B cell (primary cell): ENCODE measurements around the gene FAM184A. TPM values are rescaled to one million over a fixed set of nuclear protein-coding genes. Genes with fewer than 3 reads are reported as not detected.

Experiments used
- ATAC-seq: fragments of 200-7000 bp; cut with Tn5 transposase; one replicate; pipeline ENCODE4 v1.10.0; 2021; ENCODE audit warnings: low read depth, mild to moderate bottlenecking, moderate number of reproducible peaks, moderate library complexity
- CTCF ChIA-PET: fragments of 350-600 bp; sonication (Branson Sonifier 250); formaldehyde crosslinking; loops from one replicate; lab custom pipeline; 2021; ENCODE audit warnings: antibody characterized with exemption, inconsistent platforms; lab: Charles Lee
- POLR2A ChIA-PET: fragments of 350-600 bp; sonication (Branson Sonifier 250); formaldehyde crosslinking; loops from one replicate; lab custom pipeline; 2021; ENCODE audit warnings: antibody characterized with exemption; lab: Charles Lee
- DNase-seq: peaks from one replicate; pipeline ENCODE4 v3.0.0; 2013
- H2AFZ ChIP-seq: 2 replicates; pipeline ENCODE4 v1.6.1; 2012; ENCODE audit warnings: mild to moderate bottlenecking, low read depth, low read length; ENCODE audit not compliant: insufficient read depth, poor library complexity, severe bottlenecking
- H3K27ac ChIP-seq, 2 donors: 1 replicate in 1 of 2; 2 replicates in 1 of 2; pipeline ENCODE4 v1.5.1; 2012 to 2013; ENCODE audit warnings: low read length in 2 of 2, mild to moderate bottlenecking in 2 of 2, moderate library complexity in 1 of 2
- H3K27me3 ChIP-seq, 4 experiments: fragments of 200-600 bp in 1 of 4; sonication (generic) in 1 of 4; replicated peaks in 1 of 4; 1 replicate in 2 of 4; 2 replicates in 2 of 4; pipeline versions ENCODE4 v1.6.1 to v1.7.0; 2013 to 2016; ENCODE audit warnings: low read length in 3 of 4, mild to moderate bottlenecking in 2 of 4, mixed read lengths in 1 of 4, moderate library complexity in 1 of 4; ENCODE audit not compliant: insufficient read depth in 4 of 4, control insufficient read depth in 3 of 4; ENCODE audit errors: control extremely low read depth in 1 of 4
- H3K36me3 ChIP-seq, 2 experiments: replicated peaks in 1 of 2; 1 replicate in 1 of 2; 2 replicates in 1 of 2; pipeline versions ENCODE4 v1.6.1 to v1.7.1; 2013; ENCODE audit warnings: low read length in 1 of 2; ENCODE audit not compliant: insufficient read depth in 2 of 2, control insufficient read depth in 1 of 2; ENCODE audit errors: control extremely low read depth in 1 of 2, extremely low read depth in 1 of 2
- H3K4me1 ChIP-seq, 2 donors: fragments of 200-600 bp in 1 of 2; sonication (generic) in 1 of 2; 1 replicate in 1 of 2; 2 replicates in 1 of 2; pipeline versions ENCODE4 v1.5.1 to v1.6.1; 2013 to 2017; ENCODE audit warnings: low read length in 2 of 2; ENCODE audit not compliant: control insufficient read depth in 2 of 2, insufficient read depth in 2 of 2
- H3K4me2 ChIP-seq: replicated peaks from 2 replicates; pipeline ENCODE3; 2012; ENCODE audit warnings: mild to moderate bottlenecking, low read depth, low read length; ENCODE audit not compliant: poor library complexity, severe bottlenecking
- H3K4me3 ChIP-seq, 5 experiments: fragments of 200-600 bp in 1 of 5; sonication (generic) in 1 of 5; 1 replicate in 3 of 5; 2 replicates in 2 of 5; pipeline versions ENCODE4 v1.5.1 to v1.7.0; 2011 to 2016; ENCODE audit warnings: low read length in 4 of 5, mild to moderate bottlenecking in 4 of 5, low read depth in 2 of 5, control low read depth in 1 of 5, moderate library complexity in 1 of 5; ENCODE audit not compliant: insufficient read depth in 1 of 5; ENCODE audit errors: control extremely low read depth in 1 of 5, extremely low read depth in 1 of 5
- H3K79me2 ChIP-seq: fragments of 200-600 bp; sonication (generic); one replicate; pipeline ENCODE4 v1.6.0; 2016; ENCODE audit warnings: low read length; ENCODE audit not compliant: control insufficient read depth, insufficient read depth
- H3K9ac ChIP-seq: fragments of 200-600 bp; sonication (generic); 2 replicates; pipeline ENCODE4 v1.6.1; 2017; ENCODE audit warnings: mild to moderate bottlenecking, low read length, moderate library complexity
- H3K9me3 ChIP-seq, 3 donors: one replicate each; pipeline versions ENCODE4 v1.6.1 to v1.7.1; 2013; ENCODE audit warnings: low read length in 2 of 3; ENCODE audit not compliant: control insufficient read depth in 2 of 3, insufficient read depth in 1 of 3; ENCODE audit errors: control extremely low read depth in 1 of 3
- H4K20me1 ChIP-seq: 2 replicates; pipeline ENCODE4 v1.6.0; 2012; ENCODE audit warnings: mild to moderate bottlenecking, low read length; ENCODE audit not compliant: insufficient read depth, control insufficient read depth, poor library complexity, severe bottlenecking
- H3K27ac Mint-ChIP-seq: one replicate; pipeline ENCODE4 v1.8.0; 2021; ENCODE audit warnings: mixed read lengths
- H3K27me3 Mint-ChIP-seq: one replicate; pipeline ENCODE4 v1.8.0; 2021; ENCODE audit warnings: mixed read lengths
- H3K4me1 Mint-ChIP-seq: one replicate; pipeline ENCODE4 v1.8.0; 2021; ENCODE audit warnings: mixed read lengths
- H3K4me3 Mint-ChIP-seq: one replicate; pipeline ENCODE4 v1.8.0; 2021; ENCODE audit warnings: mixed read lengths
- H3K9me3 Mint-ChIP-seq: one replicate; pipeline ENCODE4 v1.8.0; 2022; ENCODE audit warnings: mixed read lengths; ENCODE audit not compliant: insufficient read depth
- CTCF ChIP-seq: fragments of 200-600 bp; IDR thresholded peaks from one replicate; pipeline ENCODE4 v1.8.0; 2022; ENCODE audit warnings: antibody characterized with exemption, mild to moderate bottlenecking
- EZH2 ChIP-seq: IDR thresholded peaks from 2 replicates; pipeline ENCODE4 v1.6.1; 2012; ENCODE audit warnings: borderline replicate concordance, low read depth, mild to moderate bottlenecking, moderate library complexity, low read length; ENCODE audit not compliant: insufficient read depth, poor library complexity, severe bottlenecking
- WGBS: methylation state at CpG from one replicate; pipeline ENCODE4 v1.1.5; 2013; ENCODE audit warnings: missing lambda C conversion rate; ENCODE audit not compliant: insufficient coverage; 5-methylcytosine and 5-hydroxymethylcytosine counted together
- intact Hi-C: fragments of 100-400 bp; cut with micrococcal nuclease; formaldehyde crosslinking; loops from one replicate; pipeline ENCODE4 v1.10.0; 2022
- polyA plus RNA-seq: library from polyadenylated mRNA; depleted of rRNA; stranded (reverse); fragments of >200 nt; gene quantifications from 2 replicates; pipeline ENCODE4 v1.2.3, GENCODE V29; 2012
- total RNA-seq, 2 donors: library from RNA; stranded (reverse); fragments of 120-200 nt in 1 of 2; gene quantifications; 1 replicate in 1 of 2; 2 replicates in 1 of 2; pipeline versions ENCODE4 v1.2.3 to v1.2.4, GENCODE V29; 2013 to 2022

The FAM184A gene
- total and polyA plus RNA-seq, 2 donors (not counting 1 experiment from before 2014, with no cell fraction given): 0.07 to 0.54 TPM

GRCh38 chr6:119036081-119036480 is 42.4 kb downstream of the FAM184A start:
- CTCF ChIA-PET: interaction anchor here (1.0 kb wide), 1 partner anchor 74 kb away, joined by 3 read pairs; no protein-coding TSS in a partner anchor
- no CpG with 5 or more reads among the region's 5 CpGs for WGBS

GRCh38 chr6:119035459-119035858 is 43.0 kb downstream of the FAM184A start:
- Mint-ChIP-seq H3K27me3 (no peaks in the 10 kb centered on the region), H3K9me3 (no peaks in the 10 kb centered on the region), H3K27ac (no peak overlapping the region), H3K4me1 (no peaks in the 10 kb centered on the region), H3K4me3 (no peak overlapping the region)
- H3K4me2 ChIP-seq: no peak overlapping the region
- H3K27me3 ChIP-seq: no peaks in the 10 kb centered on the region
- H3K79me2 ChIP-seq: no peaks in the 10 kb centered on the region
- H3K9me3 ChIP-seq: no peaks in the 10 kb centered on the region
- no peak overlapping the region for H3K9ac ChIP-seq
- H3K4me1 ChIP-seq: no peaks in the 10 kb centered on the region
- no peaks in the 10 kb centered on the region for H3K36me3 ChIP-seq
- no peak overlapping the region for H2AFZ ChIP-seq
- no peak overlapping the region for H3K4me3 ChIP-seq
- no peak overlapping the region for H3K27ac ChIP-seq
- intact Hi-C loops: no loop called here
- ATAC-seq (no peak), DNase-seq (no peak)
- POLR2A ChIA-PET: no interaction called here
- H4K20me1 ChIP-seq: no peaks in the 10 kb centered on the region
- TF ChIP-seq CTCF (no peak), EZH2 (no peak)
- CTCF ChIA-PET: interaction anchor here (1.0 kb wide), 1 partner anchor 75 kb away, joined by 3 read pairs; no protein-coding TSS in a partner anchor
- 89% methylated on average over 5 of the region's 6 CpGs for WGBS

More at GRCh38 chr6:119036081-119036480, 42.4 kb downstream of the FAM184A start:
- Histone ChIP-seq H3K4me2 (no peak overlapping the region), H2AFZ (no peak overlapping the region), H4K20me1 (no peaks in the 10 kb centered on the region), H3K27ac (no peak overlapping the region), H3K4me3 (no peak overlapping the region), H3K36me3 (no peaks in the 10 kb centered on the region), H3K4me1 (no peaks in the 10 kb centered on the region), H3K9ac (no peak overlapping the region), H3K9me3 (no peaks in the 10 kb centered on the region), H3K27me3 (no peaks in the 10 kb centered on the region), H3K79me2 (no peaks in the 10 kb centered on the region)
- H3K9me3 Mint-ChIP-seq: no peaks in the 10 kb centered on the region
- intact Hi-C loops: no loop called here
- DNase-seq (no peak), ATAC-seq (no peak)
- H3K4me3 Mint-ChIP-seq: no peak overlapping the region
- no peaks in the 10 kb centered on the region for H3K27me3 Mint-ChIP-seq
- no peak overlapping the region for H3K27ac Mint-ChIP-seq
- POLR2A ChIA-PET: no interaction called here
- H3K4me1 Mint-ChIP-seq: no peaks in the 10 kb centered on the region
- no peak for TF ChIP-seq CTCF
- no peak for TF ChIP-seq EZH2
